MV-4-11 (cell line): ENCODE data around the gene MKRN2OS.
"Not testable (repeated sequence)": the region's sequence is repeated elsewhere in the genome, so short reads cannot be mapped to it uniquely, and the experiment has no call there.

ENCODE experiments used
- DNase-seq: peaks from one replicate; lab custom pipeline; 2025; lab: John Stamatoyannopoulos, UW

MKRN2OS gene

DNA sequence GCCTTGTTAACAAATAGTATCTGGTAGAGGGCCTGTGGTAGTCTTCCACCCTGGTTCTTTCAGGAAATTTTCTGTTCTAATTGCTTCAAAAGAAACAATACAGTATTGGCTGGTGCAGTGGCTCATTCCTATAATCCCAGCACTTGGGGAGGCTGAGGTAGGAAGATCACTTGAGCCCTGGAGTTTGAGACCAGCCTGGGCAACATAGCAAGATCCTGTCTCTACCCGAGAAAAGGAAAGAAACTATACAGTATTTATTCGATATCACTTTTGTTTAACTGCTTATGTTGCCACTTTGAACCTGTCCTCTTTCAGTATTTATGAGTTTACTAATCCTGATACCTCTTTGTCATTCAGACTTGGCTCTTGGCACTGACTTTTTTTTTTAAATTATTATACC is 16.1 kb upstream of the MKRN2OS start:
- no peak for DNase-seq

DNA sequence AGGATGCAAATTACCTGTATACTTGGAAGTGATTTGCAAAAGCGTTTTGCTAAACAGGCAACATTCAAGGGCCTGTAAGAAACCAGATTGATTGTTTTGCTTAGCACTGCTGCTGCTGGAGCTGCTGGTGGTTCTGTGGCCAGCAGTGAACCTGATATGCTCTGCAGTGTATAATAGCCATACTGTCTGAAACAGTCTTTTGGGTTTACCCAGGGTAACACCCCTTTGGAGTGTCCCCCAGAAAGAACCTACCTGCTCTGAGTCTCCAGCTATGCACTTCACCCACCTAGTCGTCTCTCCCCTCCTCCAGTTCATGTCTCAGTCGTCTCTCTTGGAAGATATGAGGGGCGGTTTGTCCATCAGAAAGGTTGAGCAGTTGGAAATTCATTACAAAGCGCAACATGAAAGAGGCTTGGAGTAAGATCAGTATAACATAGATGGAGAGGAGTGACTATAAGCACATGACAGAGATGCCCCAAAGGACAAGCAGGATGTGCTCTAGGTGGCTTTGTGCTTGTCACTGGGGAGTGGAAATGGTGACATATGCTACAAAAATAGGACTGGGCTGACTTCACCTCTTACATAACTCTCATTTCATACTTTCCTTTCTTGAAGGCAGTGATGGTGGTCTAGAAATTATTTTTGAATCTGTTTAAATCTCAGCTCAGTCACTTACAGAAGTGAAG is 15.3 kb upstream of the MKRN2OS start:
- peak; percentile 30 for DNase-seq

DNA sequence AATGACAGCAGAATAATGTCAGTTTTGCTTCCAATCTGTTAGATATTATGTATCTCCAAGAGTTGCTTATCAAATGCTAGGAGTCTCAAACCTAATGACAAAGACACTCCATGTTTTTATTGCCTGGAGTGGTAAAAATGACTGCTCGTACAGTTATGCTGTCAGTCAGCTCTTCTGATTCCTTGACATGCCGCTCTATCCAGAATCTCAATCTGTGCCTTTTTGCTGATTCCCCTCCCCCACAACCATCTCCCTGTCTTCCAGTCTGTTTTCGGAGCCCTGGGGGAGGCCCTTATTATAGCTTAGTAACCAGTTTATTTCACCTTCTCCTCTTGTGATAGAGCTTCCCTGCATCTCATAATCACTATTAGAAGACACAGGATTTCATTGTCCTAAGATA is 14.2 kb upstream of the MKRN2OS start:
- no peak for DNase-seq

DNA sequence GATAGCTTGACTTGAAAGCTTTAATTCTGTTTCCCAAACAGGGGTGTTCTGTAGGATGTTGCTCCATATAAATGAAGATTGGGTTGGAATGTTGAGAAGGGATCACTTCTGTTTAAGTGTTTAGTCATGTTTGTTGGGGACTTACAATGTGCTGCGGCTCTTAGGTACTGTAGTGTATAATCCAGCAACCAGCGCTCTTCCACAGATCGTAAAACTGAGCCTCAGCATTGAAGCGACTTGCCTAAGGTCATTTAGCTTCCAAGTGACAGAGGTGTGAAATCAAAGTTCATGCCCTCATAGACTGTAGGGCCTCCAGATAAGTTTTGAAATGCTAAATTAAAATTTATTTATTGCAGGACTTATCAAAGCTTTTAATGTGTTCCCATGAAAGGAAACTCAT is 13.4 kb upstream of the MKRN2OS start:
- DNase-seq: no peak

DNA sequence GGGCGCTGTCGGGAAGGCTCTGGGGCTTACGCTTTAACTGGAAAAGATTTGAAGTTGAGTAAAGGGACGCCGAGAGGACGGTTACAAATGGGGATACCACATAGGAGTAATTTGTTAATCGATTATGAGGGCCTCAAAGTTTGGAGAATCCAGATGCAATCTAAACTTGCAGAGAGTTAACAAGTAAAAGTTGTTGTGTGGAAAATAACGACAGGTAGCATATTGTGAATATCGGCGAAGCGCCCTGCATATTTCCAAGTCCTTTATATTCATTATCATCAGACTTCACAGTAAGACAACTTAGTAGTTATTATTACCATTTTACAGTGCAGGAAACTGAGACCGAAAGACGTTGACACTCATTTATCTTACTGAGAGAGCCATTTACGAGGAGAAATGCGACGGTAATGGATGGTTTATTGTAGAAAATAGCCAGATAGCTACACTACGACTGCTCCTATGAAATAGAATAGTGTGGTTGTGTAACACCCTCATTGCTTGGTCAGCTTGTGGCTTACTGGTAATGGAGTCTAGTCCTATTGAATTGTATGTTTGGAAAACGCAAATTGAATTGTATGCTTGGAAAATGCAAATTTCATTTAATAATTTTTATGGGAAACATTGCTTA is 12.3 kb upstream of the MKRN2OS start:
- peak; percentile 43 for DNase-seq

DNA sequence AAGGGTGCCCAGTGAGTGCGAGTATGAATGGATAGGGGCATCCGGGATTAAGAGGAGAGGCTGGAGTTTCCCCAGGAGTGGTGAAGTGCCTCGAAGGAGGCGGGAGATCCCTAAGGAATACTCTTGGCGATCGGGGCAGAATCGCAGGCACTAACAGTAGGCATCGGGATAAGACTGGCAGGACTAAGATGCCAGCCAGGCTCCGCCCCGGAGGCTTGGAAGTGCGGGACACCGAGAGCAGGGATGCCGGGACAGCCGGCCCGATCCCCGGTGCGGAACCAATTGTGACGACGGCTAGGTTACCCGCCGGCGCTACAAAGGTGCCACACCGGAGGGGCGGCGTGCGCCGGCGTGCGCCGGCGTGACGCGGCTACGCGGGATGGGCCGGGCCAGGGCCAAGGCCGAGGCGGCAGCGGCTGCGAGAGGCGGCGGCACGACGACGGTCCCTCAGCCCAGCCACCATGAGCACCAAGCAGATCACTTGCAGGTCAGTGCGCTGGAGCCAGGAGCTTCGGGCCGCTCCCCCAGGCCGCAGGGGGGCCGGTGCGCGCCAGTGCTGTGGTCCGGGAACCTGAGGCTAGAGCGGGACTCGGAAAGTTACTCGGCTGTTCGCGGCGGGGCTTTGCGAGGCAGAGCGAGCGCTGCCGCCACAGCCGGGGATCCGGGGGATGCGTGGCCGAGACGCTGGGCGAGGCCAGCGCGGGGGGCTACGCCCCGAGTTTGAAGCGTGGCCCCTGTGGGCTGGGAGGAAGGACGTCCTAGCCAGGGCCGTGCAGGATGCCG is 11.6 kb upstream of the MKRN2OS start, which contains the start of gene MKRN2:
TSS of gene MKRN2 (plus strand) at position 398 of the 783 bp plus-strand sequence. CDS start at position 462, 64 bp downstream.
- DNase-seq: peak; percentile 70

DNA sequence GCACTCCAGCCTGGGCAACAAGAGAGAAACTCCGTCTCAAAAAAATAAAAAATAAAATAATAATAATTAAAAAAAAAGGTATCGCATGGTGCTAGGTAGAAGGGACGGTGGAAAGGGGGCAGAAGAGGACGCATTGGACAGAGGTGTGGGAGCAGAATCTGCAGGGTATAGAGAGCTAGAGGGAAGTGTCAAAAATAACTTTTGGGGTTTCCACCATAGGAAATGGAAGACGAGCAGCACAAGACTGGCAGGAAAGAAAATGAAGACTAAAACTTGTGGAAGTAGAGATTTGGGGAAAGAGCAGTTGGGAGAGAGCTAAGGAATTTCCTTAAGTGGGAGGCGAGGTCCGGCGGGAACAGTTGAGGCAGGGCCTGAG is 11.0 kb upstream of the MKRN2OS start:
- DNase-seq: no peak

DNA sequence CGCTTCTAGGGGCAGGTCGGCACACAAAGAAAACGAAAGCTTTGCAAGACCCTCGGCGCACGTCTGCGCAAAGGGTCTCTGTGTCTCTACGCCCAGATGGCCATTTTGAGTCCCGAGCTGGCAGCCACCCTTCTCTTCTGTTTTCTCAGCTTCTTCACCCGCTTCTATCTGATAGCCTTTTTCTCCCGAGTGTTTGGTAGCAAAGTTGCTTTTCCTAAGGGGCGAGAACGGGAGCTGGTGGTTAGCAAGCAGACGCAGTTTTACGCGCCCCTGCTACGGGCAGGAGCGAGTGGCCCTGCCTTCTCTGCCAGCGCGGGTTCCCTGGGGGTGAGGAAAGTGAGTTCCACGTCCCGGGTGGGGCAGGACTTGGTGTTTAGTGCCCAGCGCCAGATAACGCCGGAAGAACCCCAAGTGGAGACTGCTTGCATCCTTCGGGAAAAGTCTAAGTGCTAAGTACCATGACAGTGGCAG is 8.7 kb upstream of the MKRN2OS start:
- peak; percentile 62 for DNase-seq

DNA sequence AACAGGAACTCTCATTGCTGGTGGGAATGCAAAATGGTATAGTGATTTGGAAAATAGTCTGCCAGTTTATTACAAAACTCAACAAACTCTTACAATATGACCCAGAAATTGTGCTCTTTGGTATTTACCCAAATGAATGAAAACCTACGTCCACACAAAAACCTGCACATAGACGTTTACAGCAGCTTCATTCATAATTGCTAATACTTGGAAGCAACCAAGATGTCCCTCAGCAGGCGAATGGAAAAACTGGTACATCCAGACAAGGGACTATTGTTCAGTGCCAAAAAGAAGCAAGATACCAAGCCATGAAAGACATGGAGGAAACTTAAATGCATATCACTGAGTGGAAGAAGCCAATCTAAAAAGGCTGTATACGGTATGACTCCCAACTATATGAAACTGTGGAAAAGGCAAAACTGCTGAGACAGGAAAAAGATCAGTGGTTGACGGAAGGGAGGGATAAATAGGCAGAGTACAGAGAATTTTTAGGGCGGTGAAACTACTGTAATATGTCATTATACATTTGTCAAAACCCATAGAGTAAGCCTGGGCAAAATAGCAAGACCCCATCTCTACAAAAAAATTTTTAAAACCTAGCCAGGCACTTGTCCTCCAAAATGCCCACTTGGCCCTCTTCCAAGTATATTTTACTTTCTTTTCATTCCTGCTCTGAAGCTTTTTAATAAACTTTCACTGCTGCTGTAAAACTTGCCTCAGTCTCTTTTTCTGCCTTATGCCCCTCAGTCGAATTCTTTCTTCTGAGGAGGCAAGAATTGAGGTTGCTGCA is 4.9 kb upstream of the MKRN2OS start:
- no peak for DNase-seq

DNA sequence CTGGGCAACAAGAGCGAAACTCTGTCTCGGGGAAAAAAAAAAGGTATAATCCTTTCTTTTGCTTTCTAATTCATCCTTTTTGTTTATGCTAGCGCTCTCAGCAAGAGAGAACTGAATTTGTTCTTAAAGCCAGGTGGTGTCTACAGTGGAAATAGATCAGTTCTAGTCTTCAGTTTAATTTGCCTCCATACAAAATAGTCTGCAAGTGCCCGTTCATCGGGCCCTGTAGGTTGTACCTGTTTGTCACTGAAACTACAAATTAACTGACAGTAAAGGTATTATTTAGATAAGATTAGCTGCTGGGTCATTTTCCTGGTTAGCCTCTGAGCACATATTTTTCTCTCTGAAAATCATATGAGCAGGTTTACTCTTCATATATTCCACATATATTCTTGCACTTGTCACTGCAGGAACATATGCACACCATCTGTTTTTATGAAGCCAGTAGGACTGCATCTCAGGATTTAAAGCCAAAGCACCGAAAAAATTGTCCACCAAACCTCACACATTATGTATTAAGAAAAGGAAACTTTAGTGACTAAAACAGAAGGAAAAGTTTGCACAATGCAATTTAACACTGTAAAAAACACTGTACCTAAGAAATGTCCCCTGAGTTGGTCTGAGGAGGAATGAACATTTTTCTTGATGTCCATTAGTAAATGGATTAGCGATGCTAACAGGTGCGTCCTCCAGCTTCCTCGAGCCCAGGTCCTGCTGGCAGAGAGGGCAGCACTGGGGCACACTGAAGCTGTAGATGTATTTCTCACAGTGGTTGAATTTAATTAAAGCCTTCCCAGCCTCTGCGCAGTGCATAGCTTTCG is 437 bp downstream of the MKRN2OS start:
- DNase-seq: no peak

DNA sequence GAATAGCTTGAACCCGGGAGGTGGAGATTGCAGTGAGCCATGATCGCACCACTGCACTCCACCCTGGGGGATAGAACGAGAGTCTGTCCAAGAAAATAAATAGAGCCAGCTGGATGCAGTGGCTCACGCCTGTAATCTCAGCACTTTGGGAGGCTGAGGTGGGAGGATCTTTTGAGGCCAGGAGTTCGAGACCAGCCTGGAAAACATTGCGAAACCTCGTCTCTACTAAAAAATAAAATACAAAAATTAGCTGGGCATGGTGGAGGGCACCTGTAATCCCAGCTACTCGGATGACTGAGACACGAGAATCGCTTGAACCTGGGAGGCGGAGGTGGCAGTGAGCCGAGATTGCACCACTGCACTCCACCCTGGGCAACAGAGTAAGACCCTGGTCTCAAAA is 1.8 kb downstream of the MKRN2OS start:
- not testable (repeated sequence) for DNase-seq

DNA sequence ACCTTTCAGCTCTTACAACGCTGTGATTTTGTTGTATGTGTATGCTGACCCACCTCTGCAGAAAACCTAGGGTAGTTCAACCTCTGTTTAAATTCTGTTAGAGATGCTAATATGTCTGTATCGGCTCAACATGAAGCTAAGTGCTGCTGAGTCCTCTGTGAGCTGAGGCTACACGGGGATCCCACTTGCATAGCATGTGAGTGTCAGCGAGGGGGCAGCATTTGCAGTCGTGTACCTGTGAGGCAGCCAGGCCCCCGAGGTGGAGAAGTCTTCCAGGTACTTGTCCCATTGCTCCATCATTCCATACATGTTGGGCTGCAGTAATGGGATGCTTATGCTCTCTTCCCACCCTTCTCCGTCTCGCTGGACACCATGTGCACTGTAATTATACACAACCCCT is 3.7 kb downstream of the MKRN2OS start:
- no peak for DNase-seq

DNA sequence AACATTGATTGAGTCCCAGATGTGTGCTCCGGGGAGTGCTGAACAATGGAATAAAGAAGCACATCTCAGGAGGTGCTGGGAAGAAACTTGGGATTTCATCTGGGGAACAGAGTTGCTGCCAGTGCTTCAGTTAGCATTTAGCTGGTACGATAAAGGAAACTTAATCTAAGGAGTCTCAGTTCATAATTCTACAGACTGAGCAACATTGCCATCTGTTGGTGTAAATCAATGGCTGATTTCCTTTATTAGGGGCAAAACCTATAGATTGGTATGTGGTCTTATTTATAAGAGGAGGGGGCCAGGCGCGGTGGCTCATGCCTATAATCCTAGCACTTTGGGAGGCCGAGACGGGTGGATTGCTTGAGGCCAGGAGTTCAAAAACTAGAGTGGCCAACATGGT is 8.9 kb downstream of the MKRN2OS start:
- no peak for DNase-seq

DNA sequence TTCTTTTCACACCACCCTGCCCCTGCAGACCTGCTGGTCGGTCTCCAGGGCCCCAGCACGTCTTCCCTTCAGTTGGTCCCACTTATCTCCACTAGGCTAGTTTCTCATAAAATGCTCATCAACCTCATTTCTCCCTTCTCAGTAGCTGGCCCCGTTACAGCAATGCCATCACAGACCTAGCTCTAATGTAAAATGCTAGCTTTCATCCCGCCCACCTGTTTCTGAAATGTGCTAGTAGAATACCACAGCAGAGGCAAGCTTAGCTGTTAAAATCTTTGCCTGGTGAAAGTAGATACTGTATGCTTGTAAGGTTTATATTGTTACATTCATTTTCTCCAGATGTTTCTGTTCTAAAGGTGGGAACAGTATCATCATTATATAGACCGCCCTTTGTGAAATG is 13.1 kb downstream of the MKRN2OS start:
- no peak for DNase-seq

DNA sequence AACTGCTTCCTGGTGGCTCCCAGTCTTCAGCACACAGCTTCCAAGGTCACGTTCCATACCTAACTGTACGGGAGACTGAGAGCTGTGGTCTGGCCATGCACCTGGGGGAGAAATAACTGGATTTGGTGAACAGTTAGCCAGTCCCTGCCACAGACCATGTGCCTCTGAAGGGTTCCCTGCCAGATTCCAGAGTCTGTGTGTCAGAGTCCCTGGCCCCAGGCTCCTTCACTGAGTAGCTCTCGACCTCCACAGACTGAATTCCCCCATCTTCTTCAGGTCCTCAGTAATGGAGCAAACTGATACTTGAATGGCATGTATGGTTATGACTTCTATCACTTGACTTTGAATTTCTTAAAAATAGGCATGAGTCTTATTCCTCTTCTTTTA is 17.5 kb downstream of the MKRN2OS start:
- no peak for DNase-seq

DNA sequence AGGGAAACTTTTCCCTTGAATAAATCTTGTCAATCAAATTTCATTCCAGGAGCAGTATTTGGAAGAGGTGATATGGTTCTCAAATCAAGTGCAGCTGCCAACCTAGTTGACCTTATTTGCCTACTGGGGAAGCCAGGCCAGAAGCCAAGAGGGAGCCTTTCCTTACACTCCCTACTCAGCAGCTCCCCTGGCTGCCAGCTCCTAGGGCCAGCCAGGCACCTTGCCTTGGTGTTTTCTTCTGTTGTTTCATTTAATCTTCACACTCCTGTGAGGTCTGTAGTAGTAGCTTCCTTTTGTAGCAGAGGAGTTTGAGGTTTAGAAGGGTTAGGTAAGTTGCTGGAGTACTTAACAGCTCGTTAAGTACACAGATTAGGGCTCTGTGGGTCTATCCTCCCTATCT is 22.6 kb downstream of the MKRN2OS start:
- DNase-seq: no peak

DNA sequence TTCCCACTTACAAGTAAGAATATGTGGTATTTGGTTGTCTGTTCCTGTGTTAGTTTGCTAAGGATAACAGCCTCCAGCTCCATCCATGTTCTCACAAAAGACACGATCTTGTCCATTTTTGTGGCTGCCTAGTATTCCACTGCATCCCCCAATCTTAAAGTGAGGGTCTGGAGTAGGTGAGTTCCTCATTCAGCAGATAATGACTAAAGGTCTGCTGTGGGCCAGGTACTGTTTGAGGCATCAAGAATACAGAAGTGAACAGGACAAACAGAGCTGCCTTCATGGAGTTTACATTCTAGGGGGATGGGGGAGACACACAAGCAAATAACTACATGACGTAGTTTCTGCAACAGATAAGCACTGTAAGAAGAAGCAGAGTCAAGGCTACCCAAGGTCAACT is 24.3 kb downstream of the MKRN2OS start:
- DNase-seq: no peak

DNA sequence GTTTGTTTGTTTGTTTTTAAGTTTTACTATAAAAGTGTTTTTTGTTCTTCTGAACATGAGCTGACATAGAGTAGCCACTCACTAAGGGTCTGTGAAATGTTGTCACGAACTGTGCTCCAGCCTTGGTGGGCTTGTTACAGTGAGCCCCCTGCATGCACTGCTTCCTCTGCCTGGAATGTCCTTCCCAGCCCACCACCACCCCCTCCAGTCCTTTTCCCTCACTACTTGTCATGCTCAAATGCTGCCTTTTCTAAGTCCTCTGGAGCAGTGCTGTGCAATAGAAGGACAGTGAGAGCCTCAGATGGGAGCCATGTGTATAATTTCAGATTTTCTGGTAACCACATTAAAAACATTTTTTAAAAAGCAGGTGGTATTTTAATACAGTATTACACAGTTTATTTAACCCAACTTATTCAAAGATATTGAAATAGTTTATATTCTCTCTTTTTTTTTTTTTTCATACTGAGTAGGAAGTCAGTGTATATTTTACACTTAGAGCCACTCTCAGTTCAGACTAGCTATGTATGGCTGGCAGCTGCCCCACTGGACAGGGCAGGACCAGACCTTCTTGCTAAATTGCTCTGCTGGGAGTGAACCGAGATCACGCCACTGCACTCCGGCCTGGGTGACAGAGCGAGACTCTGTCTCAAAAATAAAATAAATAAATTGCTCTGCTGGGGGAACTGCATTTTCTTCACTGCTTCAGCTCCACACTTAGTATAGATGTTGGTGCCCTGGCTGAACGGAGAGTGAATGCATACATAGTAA is 26.9 kb downstream of the MKRN2OS start:
- no peak for DNase-seq

DNA sequence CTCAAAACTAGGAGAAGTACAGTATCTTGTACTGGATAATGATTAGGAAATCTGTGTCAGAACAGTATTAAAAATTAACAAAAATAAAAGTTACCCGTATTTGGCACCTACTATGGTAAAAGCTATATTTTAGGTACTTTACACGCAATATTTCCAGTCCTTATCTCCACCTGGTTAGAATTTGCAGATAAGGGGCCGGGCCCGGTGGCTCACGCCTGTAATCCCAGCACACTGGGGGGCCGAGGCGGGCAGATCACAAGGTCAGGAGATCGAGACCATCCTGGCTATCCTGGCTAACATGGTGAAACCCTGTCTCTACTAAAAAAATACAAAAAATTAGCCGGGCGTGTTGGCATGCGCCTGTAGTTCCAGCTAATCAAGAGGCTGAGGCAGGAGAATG is 28.4 kb downstream of the MKRN2OS start:
- no peak for DNase-seq

DNA sequence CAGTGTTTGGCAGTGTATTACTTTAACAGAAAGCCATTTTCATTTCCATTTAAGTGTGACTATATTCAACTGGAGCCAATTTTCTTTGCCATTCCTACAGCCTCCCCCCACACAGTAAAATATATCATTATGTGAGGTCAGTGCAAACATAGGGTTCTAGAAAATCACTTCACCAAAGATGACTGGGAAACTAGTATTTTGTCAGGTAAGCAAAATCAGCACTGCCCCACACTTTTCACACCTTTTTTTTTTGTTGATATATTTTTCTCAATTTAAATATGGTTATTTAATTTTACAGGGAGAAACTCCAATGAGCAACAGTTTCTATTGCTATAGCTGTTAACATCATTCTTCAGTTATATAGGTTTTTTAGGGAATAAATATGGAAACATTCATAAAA is 29.7 kb downstream of the MKRN2OS start:
- no peak for DNase-seq
